GM18858 (cell line): ENCODE measurements around the gene ENPP6.

Experiments
- ATAC-seq: cut with Tn5 transposase; IDR thresholded peaks from one replicate; pipeline ENCODE4 v1.9.1; 2021; ENCODE audit not compliant: unreplicated experiment

Gene ENPP6

DNA sequence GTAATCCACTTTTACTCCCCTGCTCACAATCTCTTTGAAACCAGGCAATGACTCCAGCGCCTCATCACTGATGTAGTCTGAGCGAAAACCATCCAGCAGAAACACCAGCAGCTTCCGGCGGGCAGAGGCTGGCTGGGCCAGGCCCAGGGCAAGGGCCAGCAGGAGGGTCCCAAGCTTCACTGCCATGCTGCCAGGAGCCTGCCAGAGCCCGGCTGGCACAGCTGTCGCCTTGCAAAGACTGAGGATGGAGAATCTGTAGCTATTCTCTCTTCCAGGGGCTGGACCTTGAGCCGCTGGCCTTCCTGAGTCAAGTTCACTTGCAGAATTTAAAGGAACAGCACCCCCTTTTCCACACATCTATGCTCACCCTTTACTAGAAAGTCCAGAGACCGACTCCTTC lies at the start of gene ENPP6:
Gene ENPP6 (minus strand): TSS at position 240 of the 400 bp plus-strand sequence. CDS start 54 bp downstream, at position 186.
- no peak for ATAC-seq

DNA sequence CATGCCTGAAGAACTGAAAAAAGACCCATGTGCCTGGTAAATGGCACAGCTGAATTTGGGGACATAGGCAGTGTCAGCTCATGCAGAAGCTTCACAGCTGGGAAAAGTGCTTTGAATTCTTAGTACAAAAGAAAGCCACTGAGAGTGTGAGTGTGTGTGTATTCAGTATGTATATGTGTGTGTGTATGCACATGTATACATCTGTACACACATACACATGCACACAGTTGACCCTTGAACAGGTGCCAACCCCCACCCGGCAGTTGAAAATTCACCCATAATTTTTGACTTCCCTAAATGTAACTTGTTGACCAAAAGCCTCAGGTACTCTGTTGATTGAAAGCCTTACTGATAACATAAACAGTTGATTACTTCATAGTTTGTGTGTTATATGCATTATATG lies 49.5 kb upstream of the ENPP6 start:
- ATAC-seq, result no peak

DNA sequence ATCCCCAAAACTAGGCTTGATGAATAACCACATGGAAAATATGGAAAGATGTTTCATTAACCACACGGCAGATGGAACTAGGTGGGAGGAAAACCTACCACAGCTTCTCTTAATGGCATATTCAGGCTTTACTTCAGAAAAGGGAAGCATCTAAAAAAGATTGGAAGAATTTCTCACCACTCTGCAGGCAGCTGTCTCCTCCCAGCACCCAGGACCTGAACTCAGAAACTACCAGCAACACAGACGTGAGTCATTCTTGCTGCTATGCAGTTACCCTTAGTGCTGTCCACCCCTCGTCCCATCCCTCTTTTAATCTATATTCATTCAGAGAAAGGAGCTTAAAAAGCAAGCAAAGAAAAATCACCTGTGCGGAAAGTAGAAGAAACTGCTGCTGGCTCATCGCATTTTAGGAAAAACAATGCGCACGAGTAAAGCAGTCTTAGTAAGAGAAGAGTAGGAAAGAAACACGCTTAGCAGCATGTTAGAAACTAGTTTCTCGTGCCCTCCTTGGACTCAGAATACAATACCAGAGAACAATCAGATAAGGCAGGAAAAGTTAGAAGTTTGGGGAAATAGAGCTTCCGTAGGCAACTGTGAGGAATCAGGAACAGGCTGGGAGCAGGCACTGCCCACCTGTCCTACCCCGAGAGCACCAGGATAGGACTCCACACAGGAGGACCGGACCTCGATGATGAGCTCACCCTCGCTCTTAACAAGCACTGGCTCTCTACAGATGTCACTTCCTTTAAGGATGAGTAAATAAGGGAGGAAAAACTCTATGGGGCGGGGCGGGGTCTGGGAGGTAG lies 48.1 kb upstream of the ENPP6 start:
- peak; percentile 23 for ATAC-seq

DNA sequence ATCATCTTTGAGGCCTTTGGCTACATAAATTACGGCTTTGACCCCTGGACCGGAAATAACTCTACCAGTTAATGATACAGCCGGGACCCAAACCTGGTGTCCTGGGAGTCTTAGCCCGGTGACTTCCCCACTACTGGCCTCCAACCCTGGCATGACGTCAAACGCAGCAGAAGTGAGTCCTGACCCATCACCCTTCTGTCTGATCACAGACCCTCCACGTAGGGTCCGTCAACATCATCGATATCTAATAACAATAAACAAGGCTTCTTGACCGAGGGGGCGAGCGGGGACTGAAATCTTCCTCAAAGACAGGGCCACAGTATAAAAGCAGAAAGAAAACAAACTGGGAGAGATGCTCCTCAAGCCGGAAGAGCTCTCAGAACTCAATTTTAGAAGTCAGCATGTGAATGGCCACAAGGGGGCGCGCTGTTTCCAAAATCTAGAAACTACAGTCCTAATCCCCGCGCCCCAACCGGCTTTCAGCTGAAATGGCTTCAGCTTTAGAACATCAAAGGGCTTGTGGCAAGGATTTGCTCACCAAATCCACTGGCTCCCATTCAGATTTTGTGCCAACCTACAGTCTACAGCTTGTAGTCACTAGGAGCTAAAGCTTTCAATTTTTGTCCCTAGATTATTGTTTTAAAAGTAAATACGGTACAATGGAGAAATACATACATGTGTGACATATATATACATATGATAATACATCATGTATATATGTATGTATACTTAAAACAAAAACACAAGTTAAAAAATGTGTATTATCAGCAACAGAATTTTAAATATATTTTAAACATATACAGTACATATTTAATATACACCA lies 46.4 kb upstream of the ENPP6 start:
- peak; percentile 23 for ATAC-seq

DNA sequence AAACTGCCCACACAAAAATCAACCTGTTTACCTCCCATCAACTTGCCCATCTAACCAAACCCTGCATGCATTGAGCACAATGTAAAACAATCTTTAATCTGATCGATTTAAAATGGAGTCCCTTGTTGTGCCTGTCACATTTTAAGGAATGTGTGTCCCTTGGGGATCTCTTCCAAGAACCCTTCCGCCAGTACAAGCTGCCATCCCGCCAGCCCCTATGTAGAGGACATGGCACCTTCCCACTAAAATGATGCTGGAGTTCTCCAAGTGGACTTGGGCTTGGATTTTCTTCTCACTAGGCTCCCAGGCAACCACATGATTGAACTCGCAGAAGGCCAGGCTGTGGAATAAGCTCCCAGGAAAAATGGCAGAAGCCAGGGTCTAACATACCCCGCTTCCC lies 45.8 kb upstream of the ENPP6 start:
- no peak for ATAC-seq

GRCh38 chr4:184262901-184263300 lies 45.2 kb upstream of the ENPP6 start:
- ATAC-seq, result no peak

- ATAC-seq, result no peak
Measured at GRCh38 chr4:184261246-184261645, 43.6 kb upstream of the ENPP6 start.

- ATAC-seq, result no peak
Measured at GRCh38 chr4:184259866-184260265, 42.2 kb upstream of the ENPP6 start.

- ATAC-seq, result no peak
Measured at GRCh38 chr4:184259081-184259480, 41.4 kb upstream of the ENPP6 start.

GRCh38 chr4:184255871-184256642 lies 38.4 kb upstream of the ENPP6 start:
- no peak for ATAC-seq

DNA sequence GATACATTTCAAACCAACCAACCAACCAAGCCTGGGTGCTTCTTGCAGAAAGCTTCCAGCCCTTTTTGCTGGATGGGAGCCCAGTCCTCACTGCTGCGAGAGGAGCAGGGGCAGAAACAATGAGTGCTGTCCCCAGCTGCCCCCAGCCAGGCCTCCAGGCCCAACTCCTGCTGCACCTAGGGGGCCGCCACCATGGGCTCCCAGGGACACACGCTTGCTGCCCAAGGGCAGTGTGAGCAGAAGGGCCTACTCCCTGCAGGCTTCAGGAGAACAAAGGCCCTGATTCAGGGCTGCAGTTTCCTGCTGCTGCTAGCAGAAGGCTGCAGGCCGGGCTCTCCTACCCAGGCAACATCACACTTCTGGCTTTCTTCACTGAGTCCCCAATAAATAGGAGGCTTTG lies 37.7 kb upstream of the ENPP6 start:
- no peak for ATAC-seq

DNA sequence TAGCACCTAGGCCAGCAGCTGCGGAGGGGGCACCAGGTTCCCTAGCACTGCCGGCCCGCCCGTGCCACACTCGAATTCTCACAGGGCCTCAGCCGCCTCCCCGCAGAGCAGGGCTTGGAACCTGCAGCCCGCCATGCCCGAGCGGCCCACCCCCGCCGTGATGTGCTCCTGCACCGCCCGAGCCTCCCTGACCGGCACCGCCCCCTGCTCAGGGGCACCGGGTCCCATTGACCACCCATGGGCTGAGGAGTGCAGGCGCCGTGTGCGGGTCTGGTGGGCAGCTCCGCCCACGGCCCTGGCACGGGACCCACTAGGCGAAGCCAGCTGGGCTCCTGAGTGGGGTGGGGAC lies 35.4 kb upstream of the ENPP6 start:
- no peak for ATAC-seq

DNA sequence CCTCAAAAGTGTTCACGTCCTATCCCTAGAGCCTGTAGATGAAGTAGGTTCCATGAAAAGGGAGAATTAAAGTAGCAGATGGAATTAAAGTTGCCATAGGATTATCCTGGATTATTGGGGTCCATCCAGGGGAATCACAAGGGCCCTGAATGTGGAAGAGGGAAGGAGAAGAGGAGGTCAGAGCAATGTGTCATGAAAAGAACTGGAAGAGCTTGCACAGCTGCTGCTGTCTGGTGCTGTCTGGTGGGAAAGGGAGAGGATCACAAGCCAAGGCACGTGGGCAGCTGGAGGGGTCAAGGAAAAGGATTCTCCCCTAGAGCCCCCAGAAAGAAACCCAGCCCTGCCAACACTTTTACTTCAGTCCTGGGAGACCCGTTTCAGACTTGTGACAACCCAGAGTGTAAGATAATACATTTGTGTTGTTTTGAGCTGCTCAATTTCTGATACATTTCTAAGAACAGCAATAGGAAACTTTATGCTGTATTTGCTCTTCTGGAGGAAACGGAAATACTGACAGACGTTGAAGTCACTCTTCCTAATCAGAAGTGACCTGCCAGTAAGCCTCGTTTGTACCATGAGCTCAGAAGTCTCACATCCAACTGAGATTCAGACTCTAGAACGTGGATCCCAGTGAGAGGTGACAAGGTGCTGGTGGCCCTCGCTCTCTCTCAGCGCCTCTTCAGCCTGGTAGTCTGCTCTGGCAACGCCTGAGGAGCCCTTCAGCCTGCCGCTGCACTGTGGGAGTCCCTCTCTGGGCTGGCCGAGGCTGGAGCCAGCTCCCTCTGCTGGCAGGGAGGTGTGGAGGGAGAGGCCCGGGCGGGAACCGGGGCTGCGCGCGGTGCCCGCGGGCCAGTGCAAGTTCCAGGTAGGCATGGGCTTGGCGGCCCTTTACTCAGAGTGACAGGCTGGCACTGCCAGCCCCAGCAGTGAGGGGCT lies 34.7 kb upstream of the ENPP6 start:
- no peak for ATAC-seq

DNA sequence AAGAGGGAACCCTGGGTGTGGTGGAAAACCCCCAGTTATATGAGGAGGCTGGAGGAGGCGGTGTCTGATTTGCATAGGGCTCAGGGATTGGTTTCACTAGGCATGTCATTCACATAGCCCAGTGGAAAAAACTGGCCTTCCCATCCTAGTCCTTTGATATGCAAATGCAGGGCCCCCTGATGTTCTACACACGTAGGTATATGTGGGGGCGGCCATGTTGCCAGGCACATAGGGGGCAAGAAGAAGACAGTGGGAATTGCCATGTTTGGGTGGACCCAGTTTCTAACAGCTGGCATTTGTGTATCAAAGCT lies 34.0 kb upstream of the ENPP6 start:
- no peak for ATAC-seq

DNA sequence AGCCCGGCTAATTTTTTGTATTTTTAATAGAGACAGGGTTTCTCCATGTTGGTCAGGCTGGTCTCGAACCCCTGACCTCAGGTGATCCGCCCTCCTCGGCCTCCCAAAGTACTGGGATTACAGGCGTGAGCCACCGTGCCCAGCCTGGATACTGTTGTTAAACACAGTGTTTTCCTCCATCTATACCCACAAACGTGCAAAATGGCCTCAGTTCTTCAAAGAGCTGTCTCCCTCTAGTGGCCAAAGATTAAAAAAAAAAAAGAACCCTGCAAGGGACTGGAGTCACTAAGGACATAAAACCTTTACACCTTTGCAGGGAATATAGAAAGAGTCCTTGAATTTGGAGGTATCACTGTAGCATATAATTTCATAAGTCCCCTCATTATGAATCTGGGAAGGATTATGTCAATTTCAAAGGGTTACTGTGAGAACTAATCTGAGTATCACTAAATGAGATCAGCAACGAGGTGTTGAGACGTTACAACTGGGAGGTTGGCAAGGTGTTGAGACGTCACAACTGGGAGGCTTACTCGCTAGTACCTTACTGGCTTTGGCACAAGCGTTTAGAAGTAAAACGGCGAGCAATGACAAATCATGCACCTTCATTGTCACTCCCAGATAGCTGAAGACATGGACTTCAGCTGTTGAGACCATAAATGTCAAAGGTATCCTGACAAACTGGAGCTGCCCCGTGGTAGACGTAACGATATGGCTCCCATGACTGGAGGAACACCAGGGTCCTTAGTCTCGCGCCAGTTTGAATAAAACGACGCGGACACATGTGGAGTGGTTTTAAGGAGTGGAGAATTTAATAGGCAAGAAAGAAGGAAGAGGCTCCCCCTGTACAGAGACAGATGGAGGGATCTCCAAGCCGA lies 33.4 kb upstream of the ENPP6 start:
- no peak for ATAC-seq

DNA sequence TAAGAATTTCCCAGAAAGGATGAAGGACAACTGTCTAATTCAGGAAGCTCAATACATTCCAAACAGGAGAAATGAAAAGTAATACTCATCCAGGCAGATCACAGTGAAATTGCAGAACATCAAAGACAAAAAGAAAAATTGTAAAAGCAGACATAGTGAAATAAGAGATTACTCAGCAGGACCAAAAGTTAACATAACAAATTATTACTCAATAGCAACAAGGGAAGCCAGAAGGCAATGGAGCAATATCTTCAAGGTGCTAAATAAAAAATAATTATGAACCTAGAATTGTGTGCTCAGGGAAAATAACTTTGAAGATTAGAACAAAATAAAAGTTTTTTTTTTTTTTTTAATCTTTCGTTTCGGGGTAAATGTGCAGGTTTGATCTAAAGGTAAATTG lies 30.5 kb upstream of the ENPP6 start:
- ATAC-seq, result no peak

DNA sequence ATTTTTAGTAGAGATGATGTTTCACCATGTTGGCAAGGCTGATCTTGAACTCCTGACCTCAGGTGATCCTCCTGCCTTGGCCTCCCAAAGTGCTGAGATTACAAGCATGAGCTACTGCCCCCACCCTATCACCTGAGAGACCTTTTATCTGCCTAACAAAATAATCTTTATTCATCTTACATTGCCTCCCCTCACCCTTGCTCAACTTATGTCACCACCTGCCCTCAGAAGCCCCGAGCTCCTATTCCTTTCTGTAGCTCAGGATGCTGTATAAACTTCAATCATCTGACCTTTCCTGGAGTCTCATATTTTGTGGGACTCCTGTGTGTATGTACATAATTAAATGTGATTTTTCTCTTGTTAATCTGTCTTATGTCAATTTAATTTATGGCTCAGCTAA lies 29.7 kb upstream of the ENPP6 start:
- no peak for ATAC-seq

GRCh38 chr4:184246426-184246825 lies 28.8 kb upstream of the ENPP6 start:
- ATAC-seq, result no peak

DNA sequence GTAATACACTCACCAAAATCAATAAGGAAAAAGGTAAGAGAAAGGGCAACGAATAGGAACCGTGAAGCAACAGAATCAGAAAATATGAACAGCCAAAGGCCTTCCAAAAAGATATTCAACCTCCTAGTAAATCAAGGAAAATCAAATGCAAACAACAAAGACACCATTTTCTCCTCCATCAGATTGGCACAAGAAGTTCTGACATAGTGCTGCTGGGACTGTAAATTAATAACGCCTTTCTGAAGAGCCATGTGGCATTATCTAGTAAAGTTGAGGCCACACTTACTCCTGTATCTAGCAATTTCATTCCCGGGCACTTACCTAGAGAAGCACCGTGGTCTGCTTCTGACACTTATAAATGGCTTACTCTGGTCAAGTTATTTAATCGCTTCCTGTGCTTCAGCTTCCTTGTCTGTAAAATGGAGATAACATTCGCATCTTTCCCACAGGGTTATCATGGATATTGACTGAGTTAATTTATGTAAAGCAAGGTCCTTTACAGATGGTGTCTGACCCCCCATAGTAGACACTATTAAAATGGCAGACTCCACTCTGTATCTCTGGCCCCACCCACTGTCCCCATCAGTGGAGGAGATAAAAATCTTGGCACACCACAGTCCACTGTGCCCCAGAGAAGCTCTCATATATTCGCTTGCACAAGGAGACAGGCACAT lies 20.5 kb upstream of the ENPP6 start:
- ATAC-seq, result no peak
